WERI-Rb-1 (cell line): ENCODE data around the gene IFIT1.

Experiments used
- DNase-seq: peaks from one replicate; pipeline ENCODE4 v3.0.0-alpha.2; 2020
- H3K27ac ChIP-seq: fragments of 250-450 bp; sonication (Bioruptor Pico); 2 replicates; pipeline ENCODE4 v1.5.1; 2020; ENCODE audit warnings: mild to moderate bottlenecking, moderate library complexity
- H3K27me3 ChIP-seq: fragments of 250-450 bp; sonication (Bioruptor Pico); 2 replicates; pipeline ENCODE4 v1.5.1; 2021; ENCODE audit warnings: mild to moderate bottlenecking, low read depth, moderate library complexity; ENCODE audit not compliant: insufficient read depth, severe bottlenecking
- H3K36me3 ChIP-seq: fragments of 250-450 bp; sonication (Bioruptor Pico); 2 replicates; pipeline ENCODE4 v1.5.1; 2020; ENCODE audit warnings: mild to moderate bottlenecking, moderate library complexity
- H3K4me3 ChIP-seq: 2 replicates; pipeline ENCODE4 v1.5.1; 2011; ENCODE audit warnings: low read depth, mild to moderate bottlenecking, control low read depth, low read length
- H3K9me3 ChIP-seq: fragments of 250-450 bp; sonication (Bioruptor Pico); 2 replicates; pipeline ENCODE4 v1.5.1; 2021; ENCODE audit warnings: mild to moderate bottlenecking, moderate library complexity; ENCODE audit not compliant: severe bottlenecking
- TF ChIP-seq, protein P1 (sequence below): IDR thresholded peaks from 2 replicates; pipeline ENCODE4 v1.5.1; 2011; ENCODE audit warnings: low read depth, mild to moderate bottlenecking, control low read depth, inconsistent platforms, low read length

IFIT1 gene

GRCh38 chr10:89369156-89370105 lies 23.0 kb upstream of the IFIT1 start:
- no peaks in the 10 kb centered on the region for H3K36me3 ChIP-seq
- no peak for DNase-seq
- H3K27me3 ChIP-seq, result no peaks in the 10 kb centered on the region
- no peak overlapping the region for H3K27ac ChIP-seq
- no peaks in the 10 kb centered on the region for H3K9me3 ChIP-seq
- H3K4me3 ChIP-seq, result no peak overlapping the region
- TF ChIP-seq, protein P1, sequence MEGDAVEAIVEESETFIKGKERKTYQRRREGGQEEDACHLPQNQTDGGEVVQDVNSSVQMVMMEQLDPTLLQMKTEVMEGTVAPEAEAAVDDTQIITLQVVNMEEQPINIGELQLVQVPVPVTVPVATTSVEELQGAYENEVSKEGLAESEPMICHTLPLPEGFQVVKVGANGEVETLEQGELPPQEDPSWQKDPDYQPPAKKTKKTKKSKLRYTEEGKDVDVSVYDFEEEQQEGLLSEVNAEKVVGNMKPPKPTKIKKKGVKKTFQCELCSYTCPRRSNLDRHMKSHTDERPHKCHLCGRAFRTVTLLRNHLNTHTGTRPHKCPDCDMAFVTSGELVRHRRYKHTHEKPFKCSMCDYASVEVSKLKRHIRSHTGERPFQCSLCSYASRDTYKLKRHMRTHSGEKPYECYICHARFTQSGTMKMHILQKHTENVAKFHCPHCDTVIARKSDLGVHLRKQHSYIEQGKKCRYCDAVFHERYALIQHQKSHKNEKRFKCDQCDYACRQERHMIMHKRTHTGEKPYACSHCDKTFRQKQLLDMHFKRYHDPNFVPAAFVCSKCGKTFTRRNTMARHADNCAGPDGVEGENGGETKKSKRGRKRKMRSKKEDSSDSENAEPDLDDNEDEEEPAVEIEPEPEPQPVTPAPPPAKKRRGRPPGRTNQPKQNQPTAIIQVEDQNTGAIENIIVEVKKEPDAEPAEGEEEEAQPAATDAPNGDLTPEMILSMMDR, result peak; percentile 17; the same call in 1 of the 2 replicates

DNA sequence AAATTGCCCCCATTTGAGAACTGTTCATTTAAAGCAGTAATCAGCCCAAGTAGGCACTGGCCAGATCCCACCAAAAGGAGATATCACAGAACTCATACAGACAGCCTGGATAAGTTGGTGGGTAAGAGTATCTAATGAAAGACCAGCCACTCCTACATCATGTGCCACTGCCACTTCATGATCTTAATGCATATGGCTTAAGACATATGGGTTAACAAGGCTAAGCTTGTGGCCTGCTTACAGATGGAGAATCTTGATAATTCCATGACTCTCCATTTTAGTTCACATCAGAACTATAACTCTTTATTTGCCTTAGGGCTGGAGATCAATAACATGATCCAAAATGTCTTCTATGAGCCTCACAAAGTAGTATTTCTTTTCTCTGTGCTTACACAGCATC lies 21.3 kb upstream of the IFIT1 start:
- TF ChIP-seq, protein P1, result no peak
- Histone ChIP-seq H3K4me3 (no peak overlapping the region), H3K27ac (no peak overlapping the region), H3K27me3 (no peaks in the 10 kb centered on the region), H3K36me3 (no peaks in the 10 kb centered on the region), H3K9me3 (no peaks in the 10 kb centered on the region)
- no peak for DNase-seq

- TF ChIP-seq, protein P1, result no peak
- no peak for DNase-seq
- Histone ChIP-seq H3K27me3 (no peaks in the 10 kb centered on the region), H3K27ac (no peak overlapping the region), H3K4me3 (no peak overlapping the region), H3K36me3 (no peaks in the 10 kb centered on the region), H3K9me3 (no peaks in the 10 kb centered on the region)
Observed at GRCh38 chr10:89371987-89372386, 20.4 kb upstream of the IFIT1 start.

DNA sequence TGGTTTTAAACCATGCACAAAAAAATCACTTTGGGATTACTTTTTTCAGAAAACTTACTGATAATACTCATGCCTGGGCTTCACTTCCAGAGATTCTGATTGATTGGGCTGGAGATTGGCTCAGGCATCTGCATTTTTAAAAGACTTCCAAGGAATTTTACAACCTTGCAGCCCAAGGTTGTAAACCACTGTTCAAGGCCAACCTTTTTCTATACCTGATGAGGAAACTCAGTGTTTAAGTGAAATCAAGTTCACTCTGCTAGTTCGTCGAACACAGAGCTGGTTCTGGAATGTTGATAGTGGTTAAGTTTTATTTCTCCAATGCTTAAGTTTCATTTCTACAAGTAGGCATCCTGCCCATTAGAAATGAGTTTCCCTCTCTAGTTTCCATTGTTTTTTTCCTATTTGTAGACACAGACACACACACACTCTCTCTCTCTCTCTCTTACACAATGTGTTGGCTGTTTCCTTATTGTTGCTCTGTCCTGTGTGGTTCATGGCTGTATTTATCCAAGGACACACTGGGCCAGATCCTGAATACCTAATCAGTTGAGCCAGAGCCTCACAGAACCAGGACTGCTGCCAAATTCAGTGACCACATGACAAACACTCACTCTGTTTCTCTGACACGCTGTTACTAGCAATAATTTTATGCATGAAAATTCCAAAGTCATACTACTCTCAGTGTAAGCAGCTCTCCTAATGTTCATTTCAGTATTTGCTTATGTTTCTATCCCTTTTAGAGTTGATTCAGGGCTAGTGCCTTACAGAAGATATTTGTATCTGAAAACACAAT lies 18.3 kb upstream of the IFIT1 start:
- no peak overlapping the region for H3K27ac ChIP-seq
- H3K36me3 ChIP-seq, result no peaks in the 10 kb centered on the region
- no peak for DNase-seq
- TF ChIP-seq, protein P1, result no peak
- no peak overlapping the region for H3K4me3 ChIP-seq
- no peaks in the 10 kb centered on the region for H3K9me3 ChIP-seq
- H3K27me3 ChIP-seq, result no peaks in the 10 kb centered on the region

DNA sequence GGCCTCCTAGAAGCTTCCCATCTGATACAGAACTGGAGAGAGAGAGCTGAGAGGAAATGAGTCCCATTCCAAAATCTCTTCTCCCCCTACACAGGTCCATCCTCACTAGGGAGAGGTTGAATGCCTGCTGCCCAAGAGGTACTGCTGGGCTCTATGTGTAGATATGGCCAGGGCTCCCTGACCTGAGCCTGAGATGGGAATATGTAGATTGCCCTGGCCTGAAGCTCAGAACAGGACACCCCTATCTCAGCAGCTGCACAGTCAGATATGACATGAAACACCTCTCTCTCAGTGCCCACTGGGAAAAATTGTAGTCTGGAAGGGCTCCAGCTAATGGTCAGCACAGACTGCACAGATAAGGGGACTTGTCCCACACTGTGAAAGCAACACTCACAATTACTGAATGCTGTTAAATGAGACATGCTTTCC lies 17.7 kb upstream of the IFIT1 start:
- no peak overlapping the region for H3K27ac ChIP-seq
- no peaks in the 10 kb centered on the region for H3K36me3 ChIP-seq
- TF ChIP-seq, protein P1, result no peak
- H3K27me3 ChIP-seq, result no peaks in the 10 kb centered on the region
- no peak for DNase-seq
- H3K9me3 ChIP-seq, result no peaks in the 10 kb centered on the region
- H3K4me3 ChIP-seq, result no peak overlapping the region
